ENCODE measurements around the gene MACROD2. TPM values are rescaled to one million over a fixed set of nuclear protein-coding genes. Genes with fewer than 3 reads are reported as not detected.

MACROD2 gene
- total RNA-seq, 3 donors from 2014 or later: 3.2 to 7.6 (median 6.4) TPM

DNA sequence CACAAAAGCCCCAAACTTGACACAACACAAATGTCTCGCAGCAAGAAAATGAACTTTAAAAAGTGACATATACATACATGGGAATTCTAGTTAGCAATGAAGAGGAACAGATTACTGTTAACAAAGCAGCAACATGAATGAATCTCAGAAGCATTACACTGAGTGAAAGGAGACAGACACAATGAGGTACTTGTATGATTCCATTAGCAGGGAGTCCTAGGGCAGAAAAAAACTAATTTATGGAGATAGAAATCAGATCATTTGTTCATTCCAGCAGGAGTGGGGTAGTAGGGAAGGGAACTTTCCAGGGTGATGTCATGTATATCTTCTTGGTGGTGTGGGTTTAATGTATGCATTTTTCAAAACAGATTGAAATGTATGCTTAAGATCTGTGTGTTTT, 2053.6 kb downstream of the MACROD2 start:
- H3K4me3 ChIP-seq: no peak overlapping the region
- H3K9me3 ChIP-seq: no peaks in the 10 kb centered on the region
- H3K36me3 ChIP-seq (ENCODE audit: low read depth): no peaks in the 10 kb centered on the region
- ATAC-seq (no peak), DNase-seq (no peak)
- TF ChIP-seq, protein P1, sequence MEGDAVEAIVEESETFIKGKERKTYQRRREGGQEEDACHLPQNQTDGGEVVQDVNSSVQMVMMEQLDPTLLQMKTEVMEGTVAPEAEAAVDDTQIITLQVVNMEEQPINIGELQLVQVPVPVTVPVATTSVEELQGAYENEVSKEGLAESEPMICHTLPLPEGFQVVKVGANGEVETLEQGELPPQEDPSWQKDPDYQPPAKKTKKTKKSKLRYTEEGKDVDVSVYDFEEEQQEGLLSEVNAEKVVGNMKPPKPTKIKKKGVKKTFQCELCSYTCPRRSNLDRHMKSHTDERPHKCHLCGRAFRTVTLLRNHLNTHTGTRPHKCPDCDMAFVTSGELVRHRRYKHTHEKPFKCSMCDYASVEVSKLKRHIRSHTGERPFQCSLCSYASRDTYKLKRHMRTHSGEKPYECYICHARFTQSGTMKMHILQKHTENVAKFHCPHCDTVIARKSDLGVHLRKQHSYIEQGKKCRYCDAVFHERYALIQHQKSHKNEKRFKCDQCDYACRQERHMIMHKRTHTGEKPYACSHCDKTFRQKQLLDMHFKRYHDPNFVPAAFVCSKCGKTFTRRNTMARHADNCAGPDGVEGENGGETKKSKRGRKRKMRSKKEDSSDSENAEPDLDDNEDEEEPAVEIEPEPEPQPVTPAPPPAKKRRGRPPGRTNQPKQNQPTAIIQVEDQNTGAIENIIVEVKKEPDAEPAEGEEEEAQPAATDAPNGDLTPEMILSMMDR (IDR thresholded peaks at IDR 0.05): no peak
- intact Hi-C loops (cut with DNase I, micrococcal nuclease): no loop called here
- no peaks in the 10 kb centered on the region for H3K4me1 ChIP-seq (ENCODE audit: low read depth)

DNA sequence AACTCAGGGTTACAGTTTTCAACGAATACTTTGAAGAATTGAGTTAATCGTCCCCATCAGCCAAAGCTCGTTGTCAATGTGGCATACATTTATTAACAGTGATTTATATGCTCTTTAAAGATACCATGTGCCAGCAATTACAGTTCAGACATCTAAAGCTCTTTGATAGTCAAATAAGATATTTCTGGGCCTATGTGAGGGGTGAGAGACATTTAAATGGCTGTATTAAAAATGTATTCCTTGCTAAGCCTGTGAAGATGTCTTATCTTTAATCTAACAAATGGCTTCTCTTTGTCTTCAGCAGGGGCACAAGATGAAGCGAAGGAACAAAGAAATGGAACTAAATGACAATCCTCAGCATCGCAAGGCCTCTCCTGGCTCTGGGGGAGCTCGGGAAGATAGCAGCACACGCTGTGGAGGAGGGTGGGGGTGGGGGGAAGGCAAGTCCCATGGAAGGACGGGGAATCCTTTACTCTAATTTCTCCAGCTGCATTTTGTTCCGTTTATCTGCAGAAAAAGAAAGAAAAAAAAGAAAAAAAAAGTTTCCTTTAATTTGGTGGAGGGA, 2054.3 kb downstream of the MACROD2 start:
- H3K36me3 ChIP-seq (ENCODE audit: low read depth): no peaks in the 10 kb centered on the region
- TF ChIP-seq, protein P1 (IDR thresholded peaks at IDR 0.05): no peak
- H3K4me1 ChIP-seq (ENCODE audit: low read depth): no peaks in the 10 kb centered on the region
- H3K4me3 ChIP-seq: no peak overlapping the region
- H3K9me3 ChIP-seq: no peaks in the 10 kb centered on the region
- no peak for ATAC-seq
- DNase-seq: no peak
- intact Hi-C loops (cut with DNase I, micrococcal nuclease): no loop called here

DNA sequence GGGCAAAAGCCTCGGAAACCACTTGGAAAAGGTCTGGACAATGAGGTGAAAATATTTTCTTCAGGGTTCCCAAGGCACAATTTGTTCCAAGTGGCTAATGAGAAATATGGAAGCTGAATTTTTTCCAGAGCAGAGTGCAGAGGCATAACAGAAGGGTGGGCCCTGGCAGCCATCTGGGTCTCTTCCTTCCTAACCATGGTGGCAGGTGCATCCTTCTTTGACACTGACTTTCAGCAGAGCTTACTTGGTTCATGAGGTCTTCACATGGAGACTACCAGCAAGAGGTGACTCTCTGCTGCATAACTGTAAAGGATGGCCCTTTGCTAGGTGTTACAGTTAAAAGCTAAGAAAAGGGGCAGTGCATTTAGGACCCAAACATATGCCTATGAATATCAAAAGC, 2055.1 kb downstream of the MACROD2 start:
- ATAC-seq: no peak
- no peaks in the 10 kb centered on the region for H3K4me1 ChIP-seq (ENCODE audit: low read depth)

DNA sequence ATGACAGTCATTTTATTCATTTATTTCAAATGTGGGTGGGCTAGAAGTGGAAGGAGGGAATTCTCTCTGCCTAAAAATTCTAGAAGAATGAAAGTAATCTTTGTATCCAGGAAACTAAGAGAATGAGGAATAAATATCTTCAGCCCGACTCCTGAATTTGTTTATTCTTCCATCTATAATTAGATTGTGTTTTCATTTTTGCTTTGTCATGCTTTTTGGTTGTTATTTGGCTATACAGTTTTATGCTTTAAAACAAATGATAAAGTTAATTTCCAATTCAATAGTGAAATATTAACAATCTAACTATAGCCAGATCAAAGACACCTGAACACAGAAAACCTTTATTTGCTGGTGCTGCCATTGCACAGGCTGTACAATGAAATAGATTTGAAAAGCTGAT, 2056.7 kb downstream of the MACROD2 start:
- Histone ChIP-seq H3K36me3 (ENCODE audit: low read depth) (no peaks in the 10 kb centered on the region), H3K4me3 (no peak overlapping the region), H3K9me3 (no peaks in the 10 kb centered on the region), H3K4me1 (ENCODE audit: low read depth) (no peaks in the 10 kb centered on the region)
- no peak for ATAC-seq
- DNase-seq: no peak
- TF ChIP-seq, protein P1 (IDR thresholded peaks at IDR 0.05): no peak
- intact Hi-C loops (cut with DNase I, micrococcal nuclease): no loop called here

More for the DNA sequence above, 2055.1 kb downstream of the MACROD2 start:
- no peaks in the 10 kb centered on the region for H3K9me3 ChIP-seq
- no peak overlapping the region for H3K4me3 ChIP-seq
- intact Hi-C loops (cut with DNase I, micrococcal nuclease): no loop called here
- no peak for DNase-seq
- no peaks in the 10 kb centered on the region for H3K36me3 ChIP-seq (ENCODE audit: low read depth)
- TF ChIP-seq, protein P1 (IDR thresholded peaks at IDR 0.05): no peak

DNA sequence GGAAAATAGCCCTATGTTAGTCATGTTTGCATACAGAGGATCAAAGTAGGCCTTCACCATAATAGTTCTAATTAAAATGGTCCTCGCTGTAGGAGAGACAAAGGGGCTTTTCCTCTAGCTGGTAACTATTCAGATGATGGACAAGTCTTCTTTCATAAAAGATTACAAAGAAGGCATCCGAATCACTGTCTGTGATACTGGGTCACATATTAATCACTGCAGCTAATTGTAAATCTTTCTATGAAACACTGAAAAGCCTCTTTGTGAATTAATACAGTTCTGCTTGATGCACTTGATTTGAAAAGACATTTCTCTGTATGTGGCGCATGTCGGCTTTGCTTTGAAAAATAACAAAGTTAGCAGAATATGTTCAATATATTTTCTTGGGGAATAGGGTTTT, 2057.1 kb downstream of the MACROD2 start:
- no peaks in the 10 kb centered on the region for H3K36me3 ChIP-seq (ENCODE audit: low read depth)
- no peaks in the 10 kb centered on the region for H3K9me3 ChIP-seq
- DNase-seq: no peak
- no peak overlapping the region for H3K4me3 ChIP-seq
- TF ChIP-seq, protein P1 (IDR thresholded peaks at IDR 0.05): no peak
- intact Hi-C loops (cut with DNase I, micrococcal nuclease): no loop called here
- ATAC-seq: no peak
- no peaks in the 10 kb centered on the region for H3K4me1 ChIP-seq (ENCODE audit: low read depth)

DNA sequence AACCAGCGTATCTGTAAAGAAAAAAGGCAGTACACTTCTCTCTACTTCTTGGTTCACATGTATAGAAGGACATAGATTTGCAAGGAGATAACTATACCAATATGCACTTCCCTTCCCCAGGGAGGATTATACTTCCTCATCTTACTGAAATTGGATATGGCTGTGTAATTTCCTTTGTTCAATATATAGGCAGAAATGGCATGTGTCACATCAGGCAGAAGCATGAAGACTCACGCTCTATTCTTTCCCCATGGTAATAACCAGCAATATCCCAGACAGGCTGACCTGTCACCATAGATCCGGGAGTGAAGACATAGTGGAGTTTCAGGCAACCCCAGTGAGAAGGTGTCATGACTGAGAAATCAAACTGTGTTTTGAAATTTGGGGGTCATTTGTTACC, 2059.7 kb downstream of the MACROD2 start:
- intact Hi-C loops (cut with DNase I, micrococcal nuclease): no loop called here

More for the DNA sequence above, 2059.7 kb downstream of the MACROD2 start:
- Histone ChIP-seq H3K9me3 (no peaks in the 10 kb centered on the region), H3K4me3 (no peak overlapping the region), H3K4me1 (ENCODE audit: low read depth) (no peaks in the 10 kb centered on the region), H3K36me3 (ENCODE audit: low read depth) (no peaks in the 10 kb centered on the region)
- no peak for ATAC-seq
- TF ChIP-seq, protein P1 (IDR thresholded peaks at IDR 0.05): no peak
- no peak for DNase-seq
